Measurements from ENCODE around the gene RNF223. TPM values are rescaled to one million over a fixed set of nuclear protein-coding genes. Genes with fewer than 3 reads are reported as not detected.
"Not testable (repeated sequence)": the region's sequence is repeated elsewhere in the genome, so short reads cannot be mapped to it uniquely, and the experiment has no call there.

Gene RNF223
- total RNA-seq, 1 experiment from 2014 or later = 6.3 TPM

DNA sequence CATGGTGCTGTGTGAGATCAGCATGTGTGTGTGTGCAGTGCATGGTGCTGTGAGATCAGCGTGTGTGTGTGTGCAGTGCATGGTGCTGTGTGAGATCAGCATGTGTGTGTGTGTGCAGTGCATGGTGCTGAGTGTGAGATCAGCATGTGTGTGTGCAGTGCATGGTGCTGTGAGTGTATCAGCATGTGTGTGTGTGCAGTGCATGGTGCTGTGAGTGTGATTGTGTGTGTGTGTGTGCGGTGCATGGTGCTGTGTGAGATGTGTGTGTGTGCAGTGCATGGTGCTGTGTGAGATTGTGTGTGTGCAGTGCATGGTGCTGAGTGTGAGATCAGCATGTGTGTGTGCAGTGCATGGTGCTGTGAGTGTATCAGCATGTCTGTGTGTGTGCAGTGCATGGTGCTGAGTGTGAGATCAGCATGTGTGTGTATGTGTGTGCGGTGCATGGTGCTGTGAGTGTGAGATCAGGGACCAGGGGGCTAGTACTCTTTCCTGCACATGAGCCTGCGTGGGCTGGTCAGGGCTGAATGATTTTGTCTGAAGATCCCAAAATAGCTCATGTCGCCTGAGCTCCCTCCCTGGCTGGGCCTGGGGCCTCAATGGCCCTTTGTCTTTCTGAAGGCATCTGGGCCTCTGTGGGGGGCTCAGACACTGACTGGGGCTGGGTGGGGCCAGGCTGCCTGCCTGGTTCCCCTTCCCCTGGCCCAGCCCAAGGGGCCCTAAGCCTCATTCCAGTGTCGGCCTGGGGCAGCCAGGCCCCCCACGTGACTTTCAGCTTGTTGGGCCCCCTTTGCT lies 43.0 kb downstream of the RNF223 start:
- H3K36me3 ChIP-seq (ENCODE audit: control insufficient read depth in 1 of 2, insufficient read depth in 2 of 2, low read length in 2 of 2) = peaks cover 0 to 15% of the 10 kb centered on the region in 2 experiments; a peak in 1 of 4 replicates
- H2AFZ ChIP-seq (ENCODE audit: low read depth, low read length, poor library complexity, severe bottlenecking); H3K4me2 ChIP-seq (ENCODE audit: low read length); H3K9me3 ChIP-seq (ENCODE audit: control insufficient read depth in 1 of 2, insufficient read depth in 1 of 2, low read depth in 1 of 2, low read length in 2 of 2); H3K4me3 ChIP-seq (replicated peaks in 1 of 2; ENCODE audit: low read depth in 1 of 2, low read length in 2 of 2); H3K4me1 ChIP-seq (ENCODE audit: control insufficient read depth in 1 of 2, insufficient read depth in 2 of 2, low read length in 2 of 2); RAD21 ChIA-PET (ENCODE audit: low non-redundant PET in 1 of 2, low total read pairs in 2 of 2, uncharacterized antibody in 2 of 2, unreplicated experiment in 2 of 2); H3K9ac ChIP-seq (ENCODE audit: low read length); H3K9me2 ChIP-seq (ENCODE audit: insufficient read depth); CTCF ChIA-PET; ATAC-seq; H3K27me3 ChIP-seq (ENCODE audit: insufficient read depth, low read length); POLR2A ChIA-PET; DNase-seq (ENCODE audit: low read depth, low spot score); BruUV-seq (replicated peaks); H4K20me1 ChIP-seq (ENCODE audit: insufficient read depth); H3K27ac ChIP-seq (ENCODE audit: low read depth, low read length); intact Hi-C loops (cut with micrococcal nuclease): not testable (repeated sequence)
- peaks cover 65% of the 10 kb centered on the region for H3K79me2 ChIP-seq (ENCODE audit: insufficient read depth, low read length)

DNA sequence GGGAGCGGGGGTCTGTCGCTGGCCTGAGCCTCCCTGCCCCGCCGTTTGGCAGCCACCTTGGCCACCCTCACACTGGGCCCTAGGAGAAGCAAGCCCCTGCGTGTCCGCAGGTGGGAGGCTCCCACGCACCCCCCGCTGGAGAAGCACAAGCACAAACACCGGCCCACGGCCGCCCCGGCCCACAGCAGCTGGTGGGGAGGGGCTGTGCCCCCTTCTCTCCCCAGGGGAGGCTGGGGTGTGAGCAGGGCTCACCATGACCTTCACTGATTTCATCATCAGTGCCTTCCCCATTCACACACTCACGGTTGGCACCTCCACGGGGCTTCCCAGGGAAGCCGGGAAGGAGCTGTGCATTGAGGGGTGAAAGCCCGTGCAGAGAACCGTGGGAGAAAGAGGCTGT lies 46.3 kb downstream of the RNF223 start:
- H3K79me2 ChIP-seq (ENCODE audit: insufficient read depth, low read length) = peaks cover 76% of the 10 kb centered on the region
- ChIA-PET RAD21 (ENCODE audit: low non-redundant PET in 1 of 2, low total read pairs in 2 of 2, uncharacterized antibody in 2 of 2, unreplicated experiment in 2 of 2) (no interaction called here), CTCF (no interaction called here), POLR2A (no interaction called here)
- no peak overlapping the region for H3K27ac ChIP-seq (ENCODE audit: low read depth, low read length)
- H4K20me1 ChIP-seq (ENCODE audit: insufficient read depth) = no peaks in the 10 kb centered on the region
- peaks cover 25 to 36% of the 10 kb centered on the region in 2 experiments for H3K4me1 ChIP-seq (ENCODE audit: control insufficient read depth in 1 of 2, insufficient read depth in 2 of 2, low read length in 2 of 2)
- BruUV-seq (replicated peaks) = no TSS peak
- peaks cover 0 to 16% of the 10 kb centered on the region in 2 experiments; a peak in 1 of 4 replicates for H3K36me3 ChIP-seq (ENCODE audit: control insufficient read depth in 1 of 2, insufficient read depth in 2 of 2, low read length in 2 of 2)
- ATAC-seq (no peak), DNase-seq (ENCODE audit: low read depth, low spot score) (no peak)
- H3K4me2 ChIP-seq (ENCODE audit: low read length) = no peak overlapping the region
- no peak overlapping the region for H3K9ac ChIP-seq (ENCODE audit: low read length)
- no peaks in the 10 kb centered on the region for H3K9me2 ChIP-seq (ENCODE audit: insufficient read depth)
- no peak overlapping the region for H2AFZ ChIP-seq (ENCODE audit: low read depth, low read length, poor library complexity, severe bottlenecking)
- H3K4me3 ChIP-seq (replicated peaks in 1 of 2; ENCODE audit: low read depth in 1 of 2, low read length in 2 of 2) = no peak overlapping the region
- H3K27me3 ChIP-seq (ENCODE audit: insufficient read depth, low read length) = no peaks in the 10 kb centered on the region
- no peak for TF ChIP-seq TCF7L2 (IDR thresholded peaks at IDR 0.05; ENCODE audit: borderline replicate concordance, extremely low read depth, insufficient read depth, insufficient read length)
- TF ChIP-seq ELF1 (IDR thresholded peaks at IDR 0.05; ENCODE audit: borderline replicate concordance, low read depth) = no peak
- TF ChIP-seq EZH2 (IDR thresholded peaks at IDR 0.05) = no peak
- TF ChIP-seq, protein P1, sequence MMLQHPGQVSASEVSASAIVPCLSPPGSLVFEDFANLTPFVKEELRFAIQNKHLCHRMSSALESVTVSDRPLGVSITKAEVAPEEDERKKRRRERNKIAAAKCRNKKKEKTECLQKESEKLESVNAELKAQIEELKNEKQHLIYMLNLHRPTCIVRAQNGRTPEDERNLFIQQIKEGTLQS (IDR thresholded peaks at IDR 0.05) = no peak
- TF ChIP-seq ZFX (IDR thresholded peaks at IDR 0.05) = no peak
- TF ChIP-seq FOSL1 (IDR thresholded peaks at IDR 0.05; ENCODE audit: low read depth) = no peak
- TF ChIP-seq ZNF274 (IDR thresholded peaks at IDR 0.05; ENCODE audit: low read depth, low read length) = no peak
- TF ChIP-seq JUND (IDR thresholded peaks at IDR 0.05) = no peak
- TF ChIP-seq SRF (IDR thresholded peaks at IDR 0.05; ENCODE audit: low read depth) = no peak
- TF ChIP-seq, protein P2, sequence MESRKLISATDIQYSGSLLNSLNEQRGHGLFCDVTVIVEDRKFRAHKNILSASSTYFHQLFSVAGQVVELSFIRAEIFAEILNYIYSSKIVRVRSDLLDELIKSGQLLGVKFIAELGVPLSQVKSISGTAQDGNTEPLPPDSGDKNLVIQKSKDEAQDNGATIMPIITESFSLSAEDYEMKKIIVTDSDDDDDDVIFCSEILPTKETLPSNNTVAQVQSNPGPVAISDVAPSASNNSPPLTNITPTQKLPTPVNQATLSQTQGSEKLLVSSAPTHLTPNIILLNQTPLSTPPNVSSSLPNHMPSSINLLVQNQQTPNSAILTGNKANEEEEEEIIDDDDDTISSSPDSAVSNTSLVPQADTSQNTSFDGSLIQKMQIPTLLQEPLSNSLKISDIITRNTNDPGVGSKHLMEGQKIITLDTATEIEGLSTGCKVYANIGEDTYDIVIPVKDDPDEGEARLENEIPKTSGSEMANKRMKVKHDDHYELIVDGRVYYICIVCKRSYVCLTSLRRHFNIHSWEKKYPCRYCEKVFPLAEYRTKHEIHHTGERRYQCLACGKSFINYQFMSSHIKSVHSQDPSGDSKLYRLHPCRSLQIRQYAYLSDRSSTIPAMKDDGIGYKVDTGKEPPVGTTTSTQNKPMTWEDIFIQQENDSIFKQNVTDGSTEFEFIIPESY (IDR thresholded peaks at IDR 0.05; ENCODE audit: extremely low read depth, insufficient replicate concordance, low read length) = no peak
- no peak for TF ChIP-seq RAD21 (IDR thresholded peaks at IDR 0.05; ENCODE audit: low read depth)
- TF ChIP-seq SP1 (IDR thresholded peaks at IDR 0.05; ENCODE audit: low read depth) = no peak
- TF ChIP-seq POLR2A (IDR thresholded peaks at IDR 0.05; ENCODE audit: borderline replicate concordance, extremely low read depth, insufficient read depth, insufficient read length) = no peak
- no peak for TF ChIP-seq CEBPB (IDR thresholded peaks at IDR 0.05; ENCODE audit: low read depth)
- no peak for TF ChIP-seq CBX3 (IDR thresholded peaks at IDR 0.05; ENCODE audit: low read depth)
- no peaks in the 10 kb centered on the region for H3K9me3 ChIP-seq (ENCODE audit: control insufficient read depth in 1 of 2, insufficient read depth in 1 of 2, low read depth in 1 of 2, low read length in 2 of 2)
- intact Hi-C loops (cut with micrococcal nuclease) = no loop called here
